ENCODE data around the gene STUM.
"Not testable (repeated sequence)": the region's sequence is repeated elsewhere in the genome, so short reads cannot be mapped to it uniquely, and the experiment has no call there.

GRCh38 chr1:226598955-226599354, 50.4 kb downstream of the STUM start:
- TF ChIP-seq POLR2A, TAF1 (IDR thresholded peaks at IDR 0.05; ENCODE audit: low read depth, low read length): not testable (repeated sequence)

Data from GM12891 (cell line).